Measurements from ENCODE around the gene ASIC1.

DNA sequence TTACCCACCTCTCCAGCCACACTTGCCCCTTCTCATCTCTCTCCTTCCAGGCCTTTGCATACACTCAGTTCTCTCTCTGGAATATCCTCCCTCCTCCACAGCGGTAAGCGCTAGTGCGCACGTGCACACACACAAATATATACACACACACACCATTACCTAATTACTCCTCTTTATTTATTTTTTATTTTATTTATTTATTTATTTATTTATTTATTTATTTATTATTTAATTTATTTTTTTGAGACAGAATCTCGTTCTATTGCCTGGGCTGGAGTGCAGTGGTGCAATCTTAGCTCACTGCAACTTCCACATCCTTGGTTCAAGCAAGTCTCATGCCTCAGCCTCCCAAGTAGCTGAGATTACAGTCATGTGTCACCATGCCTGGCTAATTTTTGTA lies 11.7 kb downstream of the ASIC1 start:
- TF ChIP-seq, protein P1, sequence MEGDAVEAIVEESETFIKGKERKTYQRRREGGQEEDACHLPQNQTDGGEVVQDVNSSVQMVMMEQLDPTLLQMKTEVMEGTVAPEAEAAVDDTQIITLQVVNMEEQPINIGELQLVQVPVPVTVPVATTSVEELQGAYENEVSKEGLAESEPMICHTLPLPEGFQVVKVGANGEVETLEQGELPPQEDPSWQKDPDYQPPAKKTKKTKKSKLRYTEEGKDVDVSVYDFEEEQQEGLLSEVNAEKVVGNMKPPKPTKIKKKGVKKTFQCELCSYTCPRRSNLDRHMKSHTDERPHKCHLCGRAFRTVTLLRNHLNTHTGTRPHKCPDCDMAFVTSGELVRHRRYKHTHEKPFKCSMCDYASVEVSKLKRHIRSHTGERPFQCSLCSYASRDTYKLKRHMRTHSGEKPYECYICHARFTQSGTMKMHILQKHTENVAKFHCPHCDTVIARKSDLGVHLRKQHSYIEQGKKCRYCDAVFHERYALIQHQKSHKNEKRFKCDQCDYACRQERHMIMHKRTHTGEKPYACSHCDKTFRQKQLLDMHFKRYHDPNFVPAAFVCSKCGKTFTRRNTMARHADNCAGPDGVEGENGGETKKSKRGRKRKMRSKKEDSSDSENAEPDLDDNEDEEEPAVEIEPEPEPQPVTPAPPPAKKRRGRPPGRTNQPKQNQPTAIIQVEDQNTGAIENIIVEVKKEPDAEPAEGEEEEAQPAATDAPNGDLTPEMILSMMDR (IDR thresholded peaks at IDR 0.05) = no peak
- TF ChIP-seq POLR2A (IDR thresholded peaks at IDR 0.05) (no peak), POLR2AphosphoS5 (IDR thresholded peaks at IDR 0.05) (no peak)
